Activated T-cell treated with anti-CD3 and anti-CD28 coated beads, Interleukin-2, amount 50 U/mL, for 4 hours (primary cell): Measurements from ENCODE around the gene SEC24A. TPM values are rescaled to one million over a fixed set of nuclear protein-coding genes. Genes with fewer than 3 reads are reported as not detected.
"Not testable (repeated sequence)": the region's sequence is repeated elsewhere in the genome, so short reads cannot be mapped to it uniquely, and the experiment has no call there.

ENCODE experiments used
- ATAC-seq, 2 donors: fragments of 200-7000 bp; cut with Tn5 transposase; one replicate each; pipeline ENCODE4 v1.10.0; 2021
- DNase-seq: peaks from one replicate; pipeline ENCODE4 v3.0.0-alpha.2; 2020
- H3K27me3 Mint-ChIP-seq: one replicate; pipeline ENCODE4 v1.8.0; 2021; ENCODE audit warnings: low read depth, mixed read lengths
- H3K36me3 Mint-ChIP-seq: one replicate; pipeline ENCODE4 v1.8.0; 2022; ENCODE audit warnings: mixed read lengths; ENCODE audit not compliant: insufficient read depth
- H3K4me1 Mint-ChIP-seq: one replicate; pipeline ENCODE4 v1.8.0; 2021; ENCODE audit warnings: low read depth, mixed read lengths
- H3K4me3 Mint-ChIP-seq: one replicate; pipeline ENCODE4 v1.8.0; 2021; ENCODE audit warnings: mild to moderate bottlenecking, moderate library complexity, mixed read lengths
- H3K9me3 Mint-ChIP-seq: one replicate; pipeline ENCODE4 v1.8.0; 2021; ENCODE audit warnings: mixed read lengths
- total RNA-seq, 3 donors: library from RNA; stranded (reverse); gene quantifications; one replicate each; pipeline ENCODE4 v1.2.1, GENCODE V29; 2021

SEC24A gene
- total RNA-seq = 10 to 100 TPM; 27.2 to 30.0 (median 28.3) TPM

- Mint-ChIP-seq H3K9me3 (no peaks in the 10 kb centered on the region), H3K4me1 (peaks cover 20% of the 10 kb centered on the region), H3K4me3 (peak within 1 kb of the TSS; percentile 86), H3K27me3 (no peaks in the 10 kb centered on the region), H3K36me3 (no peaks in the 10 kb centered on the region)
- DNase-seq (peak; percentile 82), ATAC-seq (peak; percentile 80 to 86)
Measured at GRCh38 chr5:134648425-134649162, at the start of gene SEC24A. Gene SEC24A (plus strand): TSS chr5:134648785. CDS start chr5:134649077, 292 bp downstream.

GRCh38 chr5:134599820-134600219 is 48.8 kb upstream of the SEC24A start:
- not testable (repeated sequence) for H3K27me3 Mint-ChIP-seq, ATAC-seq, DNase-seq, H3K9me3 Mint-ChIP-seq, H3K4me3 Mint-ChIP-seq, H3K36me3 Mint-ChIP-seq
- H3K4me1 Mint-ChIP-seq = peaks cover 29% of the 10 kb centered on the region

GRCh38 chr5:134600600-134600999 is 48.0 kb upstream of the SEC24A start:
- H3K9me3 Mint-ChIP-seq = no peaks in the 10 kb centered on the region
- H3K27me3 Mint-ChIP-seq = no peaks in the 10 kb centered on the region
- ATAC-seq (no peak), DNase-seq (no peak)
- no peak overlapping the region for H3K4me3 Mint-ChIP-seq
- peaks cover 30% of the 10 kb centered on the region for H3K4me1 Mint-ChIP-seq
- H3K36me3 Mint-ChIP-seq = no peaks in the 10 kb centered on the region

DNA sequence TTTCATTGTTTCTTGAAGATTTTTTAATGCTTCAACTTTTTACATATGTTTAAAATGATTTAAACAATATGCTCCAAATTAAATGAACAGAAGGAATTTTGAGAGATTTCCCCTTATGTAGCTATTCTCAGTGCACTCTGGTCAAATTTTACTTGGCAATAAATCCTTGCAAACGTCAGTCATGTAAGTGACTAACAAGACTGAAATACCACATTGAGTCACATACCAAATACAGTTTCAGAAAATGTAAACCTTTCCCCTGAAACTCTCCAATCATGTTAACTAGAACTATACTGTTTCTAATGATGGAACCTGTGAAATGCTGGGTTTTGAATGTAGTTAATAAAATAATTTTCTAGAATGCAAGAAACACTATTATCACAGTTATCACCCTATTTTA is 45.5 kb upstream of the SEC24A start:
- Mint-ChIP-seq H3K27me3 (no peaks in the 10 kb centered on the region), H3K4me1 (peaks cover 31% of the 10 kb centered on the region), H3K36me3 (peaks cover 5% of the 10 kb centered on the region), H3K9me3 (no peaks in the 10 kb centered on the region), H3K4me3 (peak overlapping the region; percentile 11)
- ATAC-seq (peak; percentile 92 to 93), DNase-seq (no peak)

GRCh38 chr5:134604908-134605307 is 43.7 kb upstream of the SEC24A start:
- no peaks in the 10 kb centered on the region for H3K27me3 Mint-ChIP-seq
- ATAC-seq = peak; percentile 35 to 56
- no peak for DNase-seq
- H3K9me3 Mint-ChIP-seq = no peaks in the 10 kb centered on the region
- H3K4me1 Mint-ChIP-seq = peaks cover 46% of the 10 kb centered on the region
- H3K4me3 Mint-ChIP-seq = no peak overlapping the region
- peaks cover 17% of the 10 kb centered on the region for H3K36me3 Mint-ChIP-seq

- peaks cover 20% of the 10 kb centered on the region for H3K36me3 Mint-ChIP-seq
- H3K27me3 Mint-ChIP-seq = no peaks in the 10 kb centered on the region
- DNase-seq (no peak), ATAC-seq (no peak)
- H3K9me3 Mint-ChIP-seq = no peaks in the 10 kb centered on the region
- H3K4me1 Mint-ChIP-seq = peaks cover 43% of the 10 kb centered on the region
- H3K4me3 Mint-ChIP-seq = no peak overlapping the region
Measured at GRCh38 chr5:134606726-134607125, 41.9 kb upstream of the SEC24A start.

GRCh38 chr5:134608555-134608954 is 40.0 kb upstream of the SEC24A start:
- peaks cover 35% of the 10 kb centered on the region for H3K4me1 Mint-ChIP-seq
- ATAC-seq = peak; percentile 36 to 49
- peaks cover 32% of the 10 kb centered on the region for H3K36me3 Mint-ChIP-seq
- DNase-seq = no peak
- H3K27me3 Mint-ChIP-seq = no peaks in the 10 kb centered on the region
- no peaks in the 10 kb centered on the region for H3K9me3 Mint-ChIP-seq
- no peak overlapping the region for H3K4me3 Mint-ChIP-seq

GRCh38 chr5:134609232-134609851 is 39.2 kb upstream of the SEC24A start:
- DNase-seq = no peak
- ATAC-seq = peak; percentile 60 to 66
- peaks cover 31% of the 10 kb centered on the region for H3K4me1 Mint-ChIP-seq
- H3K27me3 Mint-ChIP-seq = no peaks in the 10 kb centered on the region
- H3K9me3 Mint-ChIP-seq = no peaks in the 10 kb centered on the region
- H3K4me3 Mint-ChIP-seq = no peak overlapping the region
- peaks cover 38% of the 10 kb centered on the region for H3K36me3 Mint-ChIP-seq

DNA sequence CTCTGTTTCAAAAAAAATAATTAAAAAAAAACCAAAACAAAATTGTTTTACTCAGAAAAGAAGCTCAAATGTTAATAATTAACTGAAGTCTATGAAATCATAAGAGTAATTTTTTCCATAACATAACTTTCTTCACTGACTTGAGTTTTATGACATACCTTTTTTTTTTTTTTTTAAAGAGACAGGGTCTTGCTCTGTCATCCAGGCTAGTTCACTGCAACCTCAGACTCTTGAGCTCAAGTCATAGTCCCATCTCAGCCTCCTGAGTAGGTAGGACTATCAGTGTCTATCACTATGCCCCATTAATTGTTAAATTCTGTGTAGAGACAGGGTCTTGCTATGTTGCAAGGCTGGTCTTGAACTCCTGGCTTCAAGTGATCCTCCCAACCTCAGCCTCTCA is 37.9 kb upstream of the SEC24A start:
- Mint-ChIP-seq H3K36me3 (peaks cover 43% of the 10 kb centered on the region), H3K4me1 (peaks cover 22% of the 10 kb centered on the region), H3K4me3 (no peak overlapping the region), H3K9me3 (no peaks in the 10 kb centered on the region), H3K27me3 (no peaks in the 10 kb centered on the region)
- no peak for DNase-seq
- no peak for ATAC-seq

- no peak for DNase-seq
- no peaks in the 10 kb centered on the region for H3K9me3 Mint-ChIP-seq
- H3K4me3 Mint-ChIP-seq = no peak overlapping the region
- H3K36me3 Mint-ChIP-seq = peaks cover 40% of the 10 kb centered on the region
- H3K27me3 Mint-ChIP-seq = no peaks in the 10 kb centered on the region
- no peak for ATAC-seq
- H3K4me1 Mint-ChIP-seq = peaks cover 22% of the 10 kb centered on the region
Measured at GRCh38 chr5:134611515-134611914, 37.1 kb upstream of the SEC24A start.

DNA sequence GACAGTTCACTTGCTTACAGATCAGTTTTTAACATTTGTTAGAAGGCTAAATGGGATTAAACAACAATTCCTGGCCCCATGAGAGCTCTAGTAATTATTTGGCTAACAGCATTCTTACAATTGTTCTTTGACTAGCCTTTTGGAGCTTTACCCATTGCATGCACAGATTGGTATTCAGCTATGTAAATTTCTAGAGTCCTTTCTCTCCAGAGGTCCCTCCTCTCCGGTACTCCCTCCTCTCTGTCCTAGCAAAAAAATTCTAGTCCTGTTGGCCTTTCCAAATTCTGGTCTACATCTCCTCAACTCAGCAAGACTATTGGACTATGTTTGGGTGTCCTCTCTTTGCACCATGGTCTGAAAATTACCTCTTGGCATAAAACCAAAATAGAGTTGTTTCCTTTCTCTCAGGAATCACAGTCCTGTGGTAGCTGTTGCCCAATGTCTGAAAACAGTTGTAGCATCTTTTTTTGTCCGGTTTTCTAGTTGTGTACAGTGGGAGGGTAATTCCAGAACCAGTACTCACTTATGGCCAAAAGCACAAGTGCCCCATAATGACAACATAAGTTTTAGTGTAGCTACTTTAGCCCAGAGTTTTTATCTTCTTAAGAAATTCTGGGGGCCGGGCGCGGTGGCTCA is 34.0 kb upstream of the SEC24A start:
- ATAC-seq (no peak), DNase-seq (no peak)
- Mint-ChIP-seq H3K4me1 (peaks cover 8% of the 10 kb centered on the region), H3K9me3 (no peaks in the 10 kb centered on the region), H3K27me3 (no peaks in the 10 kb centered on the region), H3K4me3 (no peak overlapping the region), H3K36me3 (peaks cover 35% of the 10 kb centered on the region)

DNA sequence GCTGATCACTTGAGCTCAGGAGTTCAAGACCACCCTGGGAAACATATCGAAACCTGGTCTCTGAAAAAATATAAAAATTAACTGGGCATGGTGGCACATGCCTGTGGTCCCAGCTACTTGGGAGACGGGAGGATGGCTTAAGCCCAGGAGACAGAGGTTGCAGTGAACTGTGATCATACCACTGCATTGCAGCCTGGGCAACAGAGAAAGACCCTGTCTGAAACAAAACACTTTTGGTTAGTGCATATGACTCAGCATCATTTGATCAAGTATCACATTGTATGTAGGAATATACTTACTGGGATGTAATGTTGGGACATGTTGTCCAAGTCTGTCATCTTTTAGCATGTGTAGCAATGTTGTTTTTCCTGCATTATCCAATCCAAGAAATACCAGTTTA is 28.0 kb upstream of the SEC24A start:
- H3K9me3 Mint-ChIP-seq = no peaks in the 10 kb centered on the region
- H3K4me1 Mint-ChIP-seq = peaks cover 8% of the 10 kb centered on the region
- H3K36me3 Mint-ChIP-seq = peaks cover 21% of the 10 kb centered on the region
- H3K27me3 Mint-ChIP-seq = no peaks in the 10 kb centered on the region
- ATAC-seq (no peak), DNase-seq (no peak)
- no peak overlapping the region for H3K4me3 Mint-ChIP-seq

- Mint-ChIP-seq H3K9me3 (no peaks in the 10 kb centered on the region), H3K27me3 (no peaks in the 10 kb centered on the region), H3K4me3 (no peak overlapping the region), H3K4me1 (peaks cover 18% of the 10 kb centered on the region), H3K36me3 (peaks cover 11% of the 10 kb centered on the region)
- ATAC-seq (no peak), DNase-seq (no peak)
Measured at GRCh38 chr5:134625559-134625958, 23.0 kb upstream of the SEC24A start.

- no peak overlapping the region for H3K4me3 Mint-ChIP-seq
- peaks cover 25% of the 10 kb centered on the region for H3K4me1 Mint-ChIP-seq
- H3K9me3 Mint-ChIP-seq = no peaks in the 10 kb centered on the region
- DNase-seq = no peak
- ATAC-seq = no peak
- H3K27me3 Mint-ChIP-seq = no peaks in the 10 kb centered on the region
- H3K36me3 Mint-ChIP-seq = peaks cover 11% of the 10 kb centered on the region
Measured at GRCh38 chr5:134626369-134627014, 22.1 kb upstream of the SEC24A start.
